Measurements from ENCODE around the gene CDCA4.
"Not testable (repeated sequence)": the region's sequence is repeated elsewhere in the genome, so short reads cannot be mapped to it uniquely, and the experiment has no call there.

CDCA4 gene

GRCh38 chr14:105020815-105021655 lies at the start of gene CDCA4:
Gene CDCA4 (minus strand): TSS chr14:105021083. CDS start chr14:105011929, 9,154 bp downstream.
- in situ Hi-C loops (cut with MboI; ENCODE audit: low sequenced_read_pairs) = no loop called here

GRCh38 chr14:105069871-105070759 lies 49.2 kb upstream of the CDCA4 start:
- in situ Hi-C loops (cut with MboI; ENCODE audit: low sequenced_read_pairs) = no loop called here

- in situ Hi-C loops (cut with MboI; ENCODE audit: low sequenced_read_pairs) = no loop called here
These were observed 48.6 kb upstream of the CDCA4 start for GRCh38 chr14:105069522-105069870.

GRCh38 chr14:105068818-105069217 lies 47.9 kb upstream of the CDCA4 start:
- in situ Hi-C loops (cut with MboI; ENCODE audit: low sequenced_read_pairs) = no loop called here

- in situ Hi-C loops (cut with MboI; ENCODE audit: low sequenced_read_pairs) = no loop called here
These were observed 47.1 kb upstream of the CDCA4 start for GRCh38 chr14:105067969-105068301.

- in situ Hi-C loops (cut with MboI; ENCODE audit: low sequenced_read_pairs) = no loop called here
These were observed 46.5 kb upstream of the CDCA4 start for GRCh38 chr14:105067140-105067968.

GRCh38 chr14:105066240-105067071 lies 45.6 kb upstream of the CDCA4 start:
- in situ Hi-C loops (cut with MboI; ENCODE audit: low sequenced_read_pairs) = no loop called here

- in situ Hi-C loops (cut with MboI; ENCODE audit: low sequenced_read_pairs) = no loop called here
These were observed 44.7 kb upstream of the CDCA4 start, which contains the start of gene GPR132 for GRCh38 chr14:105065280-105066228. Gene GPR132 (minus strand): TSS chr14:105065430. CDS start chr14:105055420, 10,010 bp downstream.

GRCh38 chr14:105064721-105065143 lies 43.8 kb upstream of the CDCA4 start:
- in situ Hi-C loops (cut with MboI; ENCODE audit: low sequenced_read_pairs) = no loop called here

GRCh38 chr14:105064001-105064400 lies 43.1 kb upstream of the CDCA4 start:
- in situ Hi-C loops (cut with MboI; ENCODE audit: low sequenced_read_pairs) = no loop called here

- in situ Hi-C loops (cut with MboI; ENCODE audit: low sequenced_read_pairs) = not testable (repeated sequence)
These were observed 42.6 kb upstream of the CDCA4 start for GRCh38 chr14:105063506-105063905.

- in situ Hi-C loops (cut with MboI; ENCODE audit: low sequenced_read_pairs) = no loop called here
These were observed 42.2 kb upstream of the CDCA4 start for GRCh38 chr14:105063056-105063455.

GRCh38 chr14:105062048-105062433 lies 41.2 kb upstream of the CDCA4 start:
- in situ Hi-C loops (cut with MboI; ENCODE audit: low sequenced_read_pairs) = no loop called here

- in situ Hi-C loops (cut with MboI; ENCODE audit: low sequenced_read_pairs) = no loop called here
These were observed 40.7 kb upstream of the CDCA4 start for GRCh38 chr14:105061428-105062047.

- in situ Hi-C loops (cut with MboI; ENCODE audit: low sequenced_read_pairs) = no loop called here
These were observed 40.0 kb upstream of the CDCA4 start for GRCh38 chr14:105060751-105061427.

GRCh38 chr14:105059925-105060565 lies 39.2 kb upstream of the CDCA4 start:
- in situ Hi-C loops (cut with MboI; ENCODE audit: low sequenced_read_pairs) = no loop called here

Data from HL-60/S4 (cell line).